ENCODE measurements around the gene EPHA4. TPM values are rescaled to one million over a fixed set of nuclear protein-coding genes. Genes with fewer than 3 reads are reported as not detected.

The EPHA4 gene
- total RNA-seq, 1 experiment from 2014 or later = 3.2 TPM

DNA sequence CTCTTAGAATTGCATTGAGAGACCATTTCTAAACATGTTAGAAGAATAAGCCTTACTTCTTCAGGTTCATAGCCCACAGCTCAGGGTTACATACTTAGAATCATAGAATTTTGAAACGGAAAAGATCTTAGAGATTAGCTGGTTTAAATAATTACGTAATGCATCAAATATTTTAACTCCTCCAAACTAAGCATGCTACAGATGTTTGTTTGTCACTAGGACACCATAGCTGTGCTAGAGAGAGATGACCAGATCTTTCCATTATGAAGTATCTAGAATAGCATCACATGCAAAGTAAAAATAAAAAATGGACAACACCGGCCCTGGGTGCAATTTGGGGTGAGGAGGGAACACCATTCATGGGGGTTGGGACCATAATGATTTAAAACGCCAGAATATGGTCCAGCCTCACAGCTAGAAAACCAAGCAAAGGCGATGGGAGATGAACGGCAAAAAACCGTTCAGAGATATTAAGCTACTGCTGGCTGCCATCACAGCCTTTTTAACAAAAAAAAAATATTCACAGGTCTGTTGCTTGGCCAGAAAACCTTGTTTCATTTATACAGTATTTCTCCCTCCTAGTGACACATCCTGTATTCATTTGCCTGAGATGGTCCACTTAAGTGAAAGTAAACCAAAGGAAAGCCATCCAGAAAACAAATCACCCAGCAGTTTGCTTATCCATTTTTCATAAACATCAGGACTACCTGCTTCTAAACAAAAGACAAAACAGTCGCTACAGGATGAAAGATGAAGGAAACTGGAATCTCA is 94.2 kb downstream of the EPHA4 start:
- Mint-ChIP-seq H3K4me1 (ENCODE audit: low read depth, unreplicated experiment) (no peaks in the 10 kb centered on the region), H3K9me3 (ENCODE audit: low read depth, unreplicated experiment) (no peaks in the 10 kb centered on the region), H3K36me3 (ENCODE audit: insufficient read depth, unreplicated experiment) (no peaks in the 10 kb centered on the region), H3K27me3 (ENCODE audit: unreplicated experiment) (no peaks in the 10 kb centered on the region), H3K4me3 (ENCODE audit: low read depth, unreplicated experiment) (no peak overlapping the region), H3K27ac (ENCODE audit: unreplicated experiment) (no peak overlapping the region)
- DNase-seq = no peak
- BruUV-seq (replicated peaks) = no TSS peak
- intact Hi-C loops (cut with micrococcal nuclease; ENCODE audit: unreplicated experiment) = no loop called here
- CTCF ChIA-PET = no interaction called here
- TF ChIP-seq, protein P1, sequence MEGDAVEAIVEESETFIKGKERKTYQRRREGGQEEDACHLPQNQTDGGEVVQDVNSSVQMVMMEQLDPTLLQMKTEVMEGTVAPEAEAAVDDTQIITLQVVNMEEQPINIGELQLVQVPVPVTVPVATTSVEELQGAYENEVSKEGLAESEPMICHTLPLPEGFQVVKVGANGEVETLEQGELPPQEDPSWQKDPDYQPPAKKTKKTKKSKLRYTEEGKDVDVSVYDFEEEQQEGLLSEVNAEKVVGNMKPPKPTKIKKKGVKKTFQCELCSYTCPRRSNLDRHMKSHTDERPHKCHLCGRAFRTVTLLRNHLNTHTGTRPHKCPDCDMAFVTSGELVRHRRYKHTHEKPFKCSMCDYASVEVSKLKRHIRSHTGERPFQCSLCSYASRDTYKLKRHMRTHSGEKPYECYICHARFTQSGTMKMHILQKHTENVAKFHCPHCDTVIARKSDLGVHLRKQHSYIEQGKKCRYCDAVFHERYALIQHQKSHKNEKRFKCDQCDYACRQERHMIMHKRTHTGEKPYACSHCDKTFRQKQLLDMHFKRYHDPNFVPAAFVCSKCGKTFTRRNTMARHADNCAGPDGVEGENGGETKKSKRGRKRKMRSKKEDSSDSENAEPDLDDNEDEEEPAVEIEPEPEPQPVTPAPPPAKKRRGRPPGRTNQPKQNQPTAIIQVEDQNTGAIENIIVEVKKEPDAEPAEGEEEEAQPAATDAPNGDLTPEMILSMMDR (IDR thresholded peaks at IDR 0.05; ENCODE audit: unreplicated experiment) = no peak

DNA sequence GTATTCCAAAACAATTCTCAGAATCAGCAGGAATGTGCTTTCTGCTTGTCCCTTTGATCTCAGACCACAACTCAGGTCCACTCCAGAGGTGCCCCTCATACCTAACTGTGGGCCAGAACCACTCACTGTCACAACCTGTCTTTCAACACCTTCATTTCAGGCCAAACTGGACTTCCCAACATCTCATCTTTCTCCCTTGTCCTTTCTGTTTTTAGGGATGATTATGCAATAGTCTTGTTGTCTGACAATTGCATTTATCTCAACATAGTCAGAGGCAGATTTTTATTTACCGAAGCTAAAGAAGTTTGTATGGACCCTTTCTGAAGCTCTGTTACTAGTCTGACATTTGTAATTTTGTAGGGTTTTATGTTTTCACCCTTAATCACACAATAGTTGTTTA is 95.9 kb downstream of the EPHA4 start:
- Mint-ChIP-seq H3K36me3 (ENCODE audit: insufficient read depth, unreplicated experiment) (no peaks in the 10 kb centered on the region), H3K4me3 (ENCODE audit: low read depth, unreplicated experiment) (no peak overlapping the region), H3K9me3 (ENCODE audit: low read depth, unreplicated experiment) (no peaks in the 10 kb centered on the region), H3K27me3 (ENCODE audit: unreplicated experiment) (no peaks in the 10 kb centered on the region), H3K4me1 (ENCODE audit: low read depth, unreplicated experiment) (no peaks in the 10 kb centered on the region), H3K27ac (ENCODE audit: unreplicated experiment) (no peak overlapping the region)
- CTCF ChIA-PET = no interaction called here
- no TSS peak for BruUV-seq (replicated peaks)
- intact Hi-C loops (cut with micrococcal nuclease; ENCODE audit: unreplicated experiment) = no loop called here
- TF ChIP-seq, protein P1 (IDR thresholded peaks at IDR 0.05; ENCODE audit: unreplicated experiment) = no peak
- no peak for DNase-seq

DNA sequence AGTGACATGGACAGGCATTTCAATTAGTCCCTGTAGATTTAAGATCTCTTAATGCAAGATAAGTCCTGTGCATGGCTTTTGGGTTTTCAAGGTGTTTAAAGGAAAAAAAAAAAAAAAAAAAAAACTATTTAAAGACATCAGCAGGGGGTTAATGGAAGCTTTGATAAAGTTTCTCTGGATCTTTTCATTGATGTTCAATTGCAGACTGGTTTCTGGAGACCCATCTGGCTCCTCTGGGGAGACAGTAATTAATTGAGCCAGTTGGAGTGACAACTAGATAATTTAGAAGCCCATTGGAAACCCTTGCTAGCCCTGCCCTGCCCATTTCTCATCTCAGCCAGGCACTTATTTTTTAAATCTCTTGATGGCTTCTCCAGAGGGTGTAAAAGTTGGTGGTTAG is 98.7 kb downstream of the EPHA4 start:
- no TSS peak for BruUV-seq (replicated peaks)
- H3K36me3 Mint-ChIP-seq (ENCODE audit: insufficient read depth, unreplicated experiment) = no peaks in the 10 kb centered on the region
- CTCF ChIA-PET = no interaction called here

GRCh38 chr2:221468317-221468716 is 103.8 kb downstream of the EPHA4 start:
- TF ChIP-seq, protein P1 (IDR thresholded peaks at IDR 0.05; ENCODE audit: unreplicated experiment) = no peak
- no TSS peak for BruUV-seq (replicated peaks)
- no peaks in the 10 kb centered on the region for H3K36me3 Mint-ChIP-seq (ENCODE audit: insufficient read depth, unreplicated experiment)
- no peak for DNase-seq
- CTCF ChIA-PET = no interaction called here
- no peak overlapping the region for H3K27ac Mint-ChIP-seq (ENCODE audit: unreplicated experiment)
- H3K27me3 Mint-ChIP-seq (ENCODE audit: unreplicated experiment) = no peaks in the 10 kb centered on the region
- no peaks in the 10 kb centered on the region for H3K4me1 Mint-ChIP-seq (ENCODE audit: low read depth, unreplicated experiment)
- intact Hi-C loops (cut with micrococcal nuclease; ENCODE audit: unreplicated experiment) = no loop called here
- no peaks in the 10 kb centered on the region for H3K9me3 Mint-ChIP-seq (ENCODE audit: low read depth, unreplicated experiment)
- H3K4me3 Mint-ChIP-seq (ENCODE audit: low read depth, unreplicated experiment) = no peak overlapping the region

More for the DNA sequence above, 98.7 kb downstream of the EPHA4 start:
- intact Hi-C loops (cut with micrococcal nuclease; ENCODE audit: unreplicated experiment) = no loop called here
- H3K4me3 Mint-ChIP-seq (ENCODE audit: low read depth, unreplicated experiment) = no peak overlapping the region
- no peaks in the 10 kb centered on the region for H3K4me1 Mint-ChIP-seq (ENCODE audit: low read depth, unreplicated experiment)
- H3K9me3 Mint-ChIP-seq (ENCODE audit: low read depth, unreplicated experiment) = no peaks in the 10 kb centered on the region
- DNase-seq = no peak
- no peaks in the 10 kb centered on the region for H3K27me3 Mint-ChIP-seq (ENCODE audit: unreplicated experiment)
- no peak overlapping the region for H3K27ac Mint-ChIP-seq (ENCODE audit: unreplicated experiment)
- TF ChIP-seq, protein P1 (IDR thresholded peaks at IDR 0.05; ENCODE audit: unreplicated experiment) = no peak
